GM19397 (cell line): Measurements from ENCODE around the gene ELF4.
A peak's percentile ranks its signal among the peaks of the same experiment; 100 is the strongest.

Experiments
- ATAC-seq: cut with Tn5 transposase; IDR thresholded peaks from one replicate; pipeline ENCODE4 v1.9.1; 2021; ENCODE audit warnings: mild to moderate bottlenecking, moderate library complexity; ENCODE audit not compliant: unreplicated experiment

ELF4 gene

GRCh38 chrX:130110379-130111219, at the start of gene ELF4:
ELF4 (minus strand) TSS chrX:130110497; CDS start chrX:130081330, 29,167 bp downstream.
- peak; percentile 40 for ATAC-seq

GRCh38 chrX:130159776-130160175, 49.5 kb upstream of the ELF4 start:
- no peak for ATAC-seq

GRCh38 chrX:130158311-130158710, 48.0 kb upstream of the ELF4 start:
- no peak for ATAC-seq

GRCh38 chrX:130155564-130155963, 45.3 kb upstream of the ELF4 start:
- no peak for ATAC-seq

- no peak for ATAC-seq
These were observed 37.3 kb upstream of the ELF4 start for GRCh38 chrX:130147631-130148030.

- ATAC-seq, result no peak
These were observed 34.8 kb upstream of the ELF4 start for GRCh38 chrX:130145123-130145522.

- ATAC-seq, result no peak
These were observed 34.2 kb upstream of the ELF4 start for GRCh38 chrX:130144509-130144908.

GRCh38 chrX:130139474-130140201, 29.3 kb upstream of the ELF4 start:
- no peak for ATAC-seq

- no peak for ATAC-seq
These were observed 26.7 kb upstream of the ELF4 start for GRCh38 chrX:130136961-130137360.

- no peak for ATAC-seq
These were observed 26.2 kb upstream of the ELF4 start for GRCh38 chrX:130136496-130136895.

GRCh38 chrX:130130990-130131389, 20.7 kb upstream of the ELF4 start:
- ATAC-seq, result no peak

- no peak for ATAC-seq
These were observed 15.0 kb upstream of the ELF4 start for GRCh38 chrX:130125091-130125874.

- ATAC-seq, result no peak
These were observed 14.3 kb upstream of the ELF4 start for GRCh38 chrX:130124577-130124976.

- no peak for ATAC-seq
These were observed 11.2 kb upstream of the ELF4 start for GRCh38 chrX:130121505-130121800.

GRCh38 chrX:130120746-130121504, 10.6 kb upstream of the ELF4 start:
- peak; percentile 72 for ATAC-seq

- ATAC-seq, result peak; percentile 40
These were observed 10.0 kb upstream of the ELF4 start for GRCh38 chrX:130120321-130120731.

GRCh38 chrX:130119312-130119898, 9.1 kb upstream of the ELF4 start:
- no peak for ATAC-seq

GRCh38 chrX:130118441-130119311, 8.4 kb upstream of the ELF4 start:
- no peak for ATAC-seq

GRCh38 chrX:130117166-130117565, 6.9 kb upstream of the ELF4 start:
- no peak for ATAC-seq
